ENCODE measurements around the gene WNT4.

The WNT4 gene

DNA sequence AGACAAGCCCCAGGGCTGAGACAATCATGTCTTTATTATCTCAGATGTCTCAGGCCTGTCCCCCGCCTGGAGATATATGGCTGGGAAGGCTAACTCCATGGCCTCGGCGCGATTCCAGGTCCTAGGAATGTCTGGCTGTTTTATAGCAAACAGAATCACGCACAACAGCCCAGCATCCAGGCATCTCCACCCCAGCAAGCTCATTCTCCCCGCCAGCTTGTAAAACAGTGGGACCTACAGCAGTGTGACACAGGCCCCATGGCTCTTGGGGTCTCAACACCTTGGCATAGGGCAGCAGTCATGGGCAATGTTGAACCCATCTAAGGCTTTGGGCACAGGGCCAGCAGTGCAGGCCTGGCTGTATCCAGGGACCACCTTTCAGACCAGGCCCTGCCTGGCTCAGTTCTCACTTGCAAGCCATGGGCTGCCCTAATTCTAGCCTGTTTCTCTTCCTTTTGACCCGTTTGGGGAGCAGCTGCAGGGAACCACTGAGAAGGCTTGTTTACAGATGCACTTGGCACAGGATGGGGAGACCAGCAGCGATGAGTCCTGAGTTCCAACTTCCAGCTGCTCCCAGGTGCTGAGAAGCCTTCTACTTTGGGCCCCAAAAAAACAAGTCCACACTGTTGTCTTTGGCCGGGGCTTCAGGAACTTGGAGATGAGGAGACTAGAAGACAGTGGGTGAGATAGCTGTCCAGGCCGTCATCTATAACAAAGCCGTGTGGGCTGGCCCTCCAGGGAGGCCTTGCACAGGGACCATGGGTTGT, 34.4 kb downstream of the WNT4 start:
- peak; percentile 21 for DNase-seq (ENCODE audit: low read depth)

DNA sequence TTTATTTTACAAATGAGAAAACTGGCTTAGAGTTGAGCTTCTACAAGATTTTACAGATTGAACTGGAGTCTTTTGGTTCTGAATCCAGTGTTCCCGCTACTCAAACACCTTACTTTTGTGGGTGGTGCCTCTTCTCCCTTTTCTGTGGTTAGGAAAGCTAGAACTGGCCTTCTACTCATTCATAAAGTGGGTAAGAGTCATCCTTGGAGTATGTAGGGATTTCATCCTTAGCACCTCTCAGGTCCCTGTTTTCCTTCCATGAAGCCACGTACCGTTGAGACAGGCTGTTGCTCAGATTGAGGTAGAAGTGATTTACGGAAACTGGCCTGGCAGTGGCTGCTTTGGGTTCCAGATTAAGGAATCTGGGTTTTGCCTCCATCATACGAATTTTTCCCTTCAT, 35.8 kb downstream of the WNT4 start:
- no peak for DNase-seq (ENCODE audit: low read depth)

DNA sequence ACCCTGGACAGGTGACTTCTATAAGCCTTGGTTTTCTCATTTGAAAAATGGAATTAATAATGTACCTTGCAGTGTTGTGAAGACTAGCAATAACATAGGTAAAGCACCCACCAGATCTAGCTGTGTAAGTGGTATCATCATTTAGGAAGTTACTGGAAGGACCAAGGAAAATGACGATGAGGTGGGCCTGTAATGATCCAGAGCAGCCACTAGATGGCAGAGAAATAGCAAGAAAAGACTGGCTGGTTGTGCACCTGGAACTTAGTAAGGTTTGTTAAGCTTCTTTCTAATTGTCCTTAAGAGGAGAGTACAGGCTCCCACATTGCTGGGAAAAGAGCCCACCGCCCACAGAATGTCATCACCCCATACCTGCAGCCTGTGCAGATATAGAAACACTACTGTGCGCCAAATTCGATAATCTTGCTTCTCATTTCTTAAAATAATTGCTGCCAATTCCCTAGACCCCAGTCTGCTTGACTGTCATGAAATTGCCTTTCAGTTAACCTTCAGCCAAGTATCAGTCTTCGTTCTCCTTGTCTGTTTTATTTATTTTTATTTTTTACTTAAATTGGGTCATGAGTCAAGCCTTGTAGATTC, 37.2 kb downstream of the WNT4 start:
- peak; percentile 15 for DNase-seq (ENCODE audit: low read depth)

DNA sequence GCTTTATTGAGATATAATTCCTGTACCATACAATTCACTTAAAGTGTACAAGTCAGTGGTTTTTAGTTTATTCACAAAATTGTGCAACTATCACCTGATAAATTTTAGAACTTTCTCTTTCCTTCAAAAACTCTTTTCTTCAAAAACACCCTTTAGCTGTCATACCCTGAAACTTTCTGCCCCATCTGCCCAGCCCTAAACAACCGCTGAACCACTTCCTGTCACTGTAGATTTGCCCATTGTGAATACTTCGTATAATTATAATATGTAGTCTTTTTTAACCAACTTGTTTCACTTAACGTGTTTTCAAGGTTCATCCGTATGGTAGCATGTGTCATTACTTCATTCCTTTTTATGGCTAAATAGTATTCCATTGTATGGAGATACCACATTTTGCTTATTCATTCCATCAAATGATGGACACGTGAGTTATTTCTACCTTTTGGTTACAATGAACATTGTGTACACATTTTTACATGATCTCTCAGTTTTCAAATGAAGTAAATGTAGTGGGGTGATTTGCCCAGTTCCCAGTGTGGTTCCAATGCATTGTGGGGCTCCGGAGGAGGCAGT, 37.9 kb downstream of the WNT4 start:
- DNase-seq (ENCODE audit: low read depth) = no peak

DNA sequence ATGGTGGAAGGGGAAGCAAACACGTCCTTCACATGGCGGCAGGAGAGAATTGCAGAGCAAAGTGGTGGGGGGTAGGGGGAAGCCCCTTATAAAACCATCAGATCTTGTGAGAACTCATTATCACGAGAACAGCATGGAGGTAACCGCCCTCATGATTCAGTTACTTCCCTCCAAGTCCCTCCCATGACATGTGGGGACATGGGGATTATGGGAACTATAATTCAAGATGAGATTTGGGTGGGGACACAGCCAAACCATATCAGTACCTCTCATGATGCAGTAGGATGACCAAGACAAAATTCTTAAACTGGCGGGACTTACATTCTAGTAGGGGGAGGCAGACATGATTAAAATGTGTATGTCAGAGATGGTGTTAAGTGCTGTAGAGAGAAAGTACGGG, 38.8 kb downstream of the WNT4 start:
- no peak for DNase-seq (ENCODE audit: low read depth)

DNA sequence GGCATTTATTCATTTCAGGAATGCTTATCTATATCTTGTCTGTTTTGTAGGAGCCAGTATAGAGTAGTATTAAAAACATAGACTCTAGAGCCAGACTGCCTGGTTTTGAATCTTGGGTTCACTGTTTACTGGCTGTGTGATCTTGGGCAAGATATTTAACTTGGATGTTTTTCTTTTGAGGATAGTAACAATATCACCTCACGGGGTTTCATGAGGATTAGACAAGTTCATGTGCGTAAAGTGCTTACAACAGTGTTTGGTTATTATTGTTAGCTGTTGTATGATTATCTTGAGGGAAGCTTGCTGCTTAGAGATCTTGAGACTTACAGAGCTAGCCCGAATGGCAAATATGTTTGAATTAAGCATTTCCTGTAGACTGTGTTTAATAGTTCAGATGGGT, 40.2 kb downstream of the WNT4 start:
- DNase-seq (ENCODE audit: low read depth) = no peak

DNA sequence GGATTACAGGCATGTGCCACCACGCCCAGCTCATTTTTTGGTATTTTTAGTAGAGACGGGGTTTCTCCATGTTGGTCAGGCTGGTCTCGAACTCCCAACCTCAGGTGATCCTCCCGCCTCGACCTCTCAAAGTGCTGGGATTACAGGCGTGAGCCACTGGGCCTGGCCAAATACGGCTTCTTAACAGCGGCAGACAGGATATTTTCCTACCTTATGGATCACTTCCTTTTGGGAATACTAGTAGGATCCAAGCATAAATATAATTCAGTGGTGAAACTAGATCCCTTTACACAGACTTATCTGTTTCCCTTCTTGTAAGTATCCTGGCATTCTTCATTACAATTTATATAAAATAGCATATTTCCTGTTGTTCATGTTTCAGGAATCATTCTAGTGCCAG, 40.9 kb downstream of the WNT4 start:
- DNase-seq (ENCODE audit: low read depth) = no peak

DNA sequence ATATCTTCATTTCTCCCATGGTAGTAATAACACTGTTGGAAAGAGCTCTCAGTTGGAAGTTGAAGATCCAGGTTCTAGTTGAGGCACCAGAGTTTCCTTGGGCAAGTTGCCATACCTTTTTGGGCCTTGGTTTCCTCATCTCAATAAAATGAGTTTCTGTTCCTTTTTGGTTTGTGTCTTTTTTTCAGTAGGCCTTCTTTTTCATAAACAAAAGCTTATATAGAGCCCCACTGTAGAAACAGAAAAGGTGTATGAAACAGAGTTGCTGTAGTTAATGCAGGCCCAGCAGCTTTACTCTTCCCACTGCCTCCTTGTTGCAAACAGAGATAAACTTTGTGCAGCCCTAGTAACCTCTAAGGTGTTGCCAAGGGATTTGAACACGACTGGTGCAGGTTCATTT, 41.7 kb downstream of the WNT4 start:
- no peak for DNase-seq (ENCODE audit: low read depth)

DNA sequence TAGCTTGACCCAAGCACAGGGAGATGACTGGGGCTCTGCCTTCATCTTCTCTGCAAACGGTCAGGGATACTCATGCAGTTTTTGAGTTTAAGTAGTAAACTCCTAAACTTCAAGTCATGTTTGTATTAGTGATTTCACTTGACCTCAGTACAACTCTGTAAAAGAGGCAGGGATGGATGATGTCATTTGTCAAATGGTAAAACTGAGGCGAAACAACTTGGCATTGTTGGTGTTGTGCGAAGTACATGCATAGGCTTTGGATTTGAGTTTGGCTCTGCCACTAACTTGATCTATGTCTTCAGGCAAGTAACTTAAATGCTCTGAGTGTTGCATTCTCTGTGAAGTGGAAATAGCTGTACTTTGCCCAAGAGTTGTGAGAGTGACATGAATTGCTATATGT, 42.7 kb downstream of the WNT4 start:
- DNase-seq (ENCODE audit: low read depth) = no peak

DNA sequence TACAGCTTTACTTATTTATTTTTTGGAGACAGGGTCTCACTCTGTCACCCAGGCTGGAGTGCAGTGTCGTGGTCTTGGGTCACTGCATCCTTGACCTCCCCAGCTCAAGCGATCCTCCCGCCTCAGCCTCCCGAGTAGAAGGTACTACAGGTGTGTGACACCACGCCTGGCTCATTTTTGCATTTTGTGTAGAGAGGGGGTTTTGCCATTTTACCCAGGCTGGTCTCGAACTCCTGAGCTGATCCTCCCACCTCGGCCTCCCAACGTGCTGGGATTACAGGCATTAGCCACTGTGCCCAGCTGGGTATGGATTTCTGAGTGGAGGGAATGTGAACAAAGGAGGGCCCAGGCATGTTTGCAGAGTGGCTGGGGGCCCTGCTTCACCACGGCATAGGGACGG, 44.1 kb downstream of the WNT4 start:
- DNase-seq (ENCODE audit: low read depth) = no peak

DNA sequence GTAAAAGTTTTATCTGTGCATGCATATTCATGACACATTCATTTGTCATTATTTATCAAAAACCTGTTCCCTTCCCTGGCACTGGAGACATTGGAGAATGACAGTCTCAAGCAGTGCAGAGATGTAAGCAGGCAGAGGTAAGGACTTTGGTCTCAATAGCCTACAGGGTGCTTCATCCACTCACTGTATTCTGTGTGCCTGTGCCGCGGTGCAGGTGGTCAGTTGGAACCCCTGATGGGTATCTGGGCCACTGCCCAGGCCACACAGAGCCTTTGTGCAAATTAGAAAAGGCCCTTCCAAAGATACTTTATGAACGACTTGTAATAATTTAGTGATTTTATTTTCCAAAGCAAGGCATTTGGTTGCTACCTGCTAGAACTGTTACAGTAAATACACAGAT, 46.4 kb downstream of the WNT4 start:
- no peak for DNase-seq (ENCODE audit: low read depth)

DNA sequence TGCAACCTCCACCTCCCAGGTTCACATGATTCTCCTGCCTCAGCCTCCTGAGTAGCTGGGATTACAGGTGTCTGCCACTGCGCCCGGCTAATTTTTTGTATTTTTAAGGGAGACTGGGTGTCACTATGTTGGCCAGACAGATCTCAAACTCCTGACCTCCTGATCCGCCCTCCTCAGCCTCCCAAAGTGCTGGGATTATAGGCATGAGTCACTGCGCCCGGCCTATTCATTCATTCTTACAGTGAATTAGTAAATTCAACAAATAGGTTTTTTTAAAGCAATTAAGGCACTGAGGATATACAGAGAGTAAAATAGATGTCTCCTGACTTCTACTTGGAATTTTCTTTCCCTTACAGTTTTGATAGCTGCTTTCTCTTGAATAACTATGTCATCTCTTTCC, 46.9 kb downstream of the WNT4 start:
- no peak for DNase-seq (ENCODE audit: low read depth)

DNA sequence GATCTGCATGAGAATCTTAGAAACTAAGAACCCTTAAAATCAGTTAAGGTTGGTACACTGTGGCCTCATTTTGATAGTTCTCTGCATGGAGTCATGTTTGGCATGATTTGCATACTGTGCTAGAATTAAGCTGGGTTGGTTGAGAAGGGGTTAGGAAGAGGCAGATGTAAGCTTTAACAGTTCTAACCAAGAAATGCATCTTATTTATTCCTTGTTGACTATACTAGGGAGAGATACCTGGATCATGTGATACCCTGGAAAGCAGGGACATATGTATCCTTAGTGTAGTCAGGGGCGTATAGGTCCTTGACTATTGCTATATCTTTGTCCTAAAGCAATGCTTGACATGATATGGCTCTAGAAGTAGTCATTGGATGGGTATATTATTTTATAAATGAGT, 49.4 kb downstream of the WNT4 start:
- DNase-seq (ENCODE audit: low read depth) = no peak

DNA sequence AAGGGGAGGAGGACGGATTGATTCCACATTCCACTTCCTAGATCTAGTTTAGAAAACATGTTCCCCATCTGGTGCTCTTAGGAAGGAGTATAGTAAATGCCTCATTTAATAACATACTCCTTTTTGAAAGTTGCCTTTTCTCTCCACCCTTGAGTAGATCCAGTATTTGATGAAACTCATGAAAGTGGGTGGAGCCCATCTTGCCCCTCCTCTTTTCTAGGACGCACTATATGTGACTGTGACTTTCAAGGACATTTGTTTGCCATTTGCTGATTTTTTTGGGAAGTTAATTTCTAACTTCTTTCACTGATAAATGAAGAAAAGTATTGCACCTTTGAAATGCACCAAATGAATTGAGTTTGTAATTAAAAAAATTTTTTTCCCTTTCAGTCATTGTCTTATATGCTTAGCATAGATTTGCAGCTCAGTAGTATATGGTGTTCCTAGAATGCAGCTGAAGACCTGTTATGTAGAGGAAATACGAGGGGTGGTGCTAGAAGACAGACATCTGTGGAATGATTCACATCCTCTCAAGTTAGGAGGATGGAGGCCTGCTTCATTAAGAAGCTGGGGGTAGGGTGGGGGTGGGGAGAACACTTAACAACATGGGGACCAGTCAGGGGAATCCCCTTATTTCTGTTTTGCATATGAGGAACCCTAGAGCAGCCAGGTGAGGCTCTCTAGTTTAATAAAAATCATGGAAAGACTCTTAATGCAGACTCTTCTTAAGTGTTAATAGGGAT, 50.7 kb downstream of the WNT4 start:
- DNase-seq (ENCODE audit: low read depth) = peak; percentile 9

DNA sequence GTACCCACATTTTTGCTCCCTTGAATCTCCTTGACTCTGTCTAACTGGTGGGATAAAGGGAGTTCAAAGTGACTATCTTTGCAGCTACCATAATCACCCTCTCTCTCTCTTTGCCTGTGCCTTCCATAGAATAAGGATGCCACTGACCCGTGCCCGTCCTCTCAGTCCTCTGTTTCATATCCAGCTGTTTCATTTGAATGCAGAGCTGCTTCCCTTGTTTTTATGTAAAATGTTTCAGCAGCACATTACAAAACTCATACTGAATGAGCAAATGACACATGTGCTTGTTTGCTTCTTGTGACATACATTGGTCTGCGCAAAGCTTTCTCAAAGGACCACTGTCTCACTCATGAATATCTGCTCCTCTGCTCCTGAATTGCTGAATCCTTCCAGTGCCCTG, 52.0 kb downstream of the WNT4 start:
- DNase-seq (ENCODE audit: low read depth) = no peak

DNA sequence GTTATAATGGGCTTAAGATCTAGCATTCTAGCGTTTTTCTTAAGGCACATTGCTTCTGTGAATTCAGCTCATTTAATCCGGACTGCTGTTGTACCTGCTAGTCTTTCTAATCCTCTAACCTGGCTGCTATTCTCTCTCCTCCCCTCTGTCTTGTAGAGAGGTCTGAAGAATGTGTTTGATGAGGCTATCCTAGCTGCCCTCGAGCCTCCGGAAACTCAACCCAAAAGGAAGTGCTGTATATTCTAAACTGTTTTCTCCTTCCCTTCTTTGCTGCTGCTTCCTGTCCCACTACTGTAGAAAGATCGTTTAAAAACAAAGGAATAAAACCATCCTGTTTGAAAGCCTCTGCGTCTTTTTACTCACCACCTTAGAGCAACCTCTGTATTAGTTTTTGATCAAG, 53.1 kb downstream of the WNT4 start:
- DNase-seq (ENCODE audit: low read depth) = no peak

DNA sequence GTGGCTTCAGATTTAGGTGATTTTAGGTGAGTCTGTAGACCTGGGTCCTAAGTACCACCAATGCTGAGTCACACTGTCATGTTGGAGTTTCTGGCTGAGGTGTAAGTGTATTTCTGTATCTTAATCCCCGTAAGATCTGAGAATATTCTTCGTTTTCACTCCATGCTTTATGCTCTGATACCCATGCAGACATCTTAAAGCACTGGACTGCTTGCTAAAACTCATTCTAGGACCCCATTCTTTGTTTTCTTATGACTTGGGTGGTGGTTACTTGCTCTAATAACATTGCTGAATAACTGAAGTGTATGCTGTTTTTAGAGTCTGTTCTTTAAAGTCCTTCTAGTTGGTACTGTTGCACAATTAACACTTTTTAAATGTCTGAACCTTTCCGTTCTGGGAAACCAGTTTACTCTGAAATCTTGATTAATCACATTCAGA, 53.7 kb downstream of the WNT4 start:
- DNase-seq (ENCODE audit: low read depth) = no peak

DNA sequence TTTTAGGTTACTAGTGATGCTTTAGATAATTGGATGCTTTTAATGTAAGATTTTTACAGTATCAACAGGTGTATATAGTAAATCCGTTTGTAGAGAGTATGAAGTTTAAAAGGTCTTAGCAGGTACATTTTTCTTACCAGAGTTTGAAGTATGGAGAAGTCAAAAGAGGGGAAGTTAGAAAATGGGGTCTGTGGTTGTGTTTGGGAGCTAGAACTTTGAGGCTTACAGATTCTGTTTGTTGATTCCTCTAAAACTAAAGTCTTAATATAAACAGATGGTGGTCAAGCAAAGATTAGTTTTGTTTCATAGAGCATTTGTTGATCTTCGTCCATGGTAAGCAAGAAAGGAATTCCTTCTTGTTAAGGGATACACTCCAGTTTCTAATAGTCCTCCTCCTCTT, 54.6 kb downstream of the WNT4 start:
- no peak for DNase-seq (ENCODE audit: low read depth)

DNA sequence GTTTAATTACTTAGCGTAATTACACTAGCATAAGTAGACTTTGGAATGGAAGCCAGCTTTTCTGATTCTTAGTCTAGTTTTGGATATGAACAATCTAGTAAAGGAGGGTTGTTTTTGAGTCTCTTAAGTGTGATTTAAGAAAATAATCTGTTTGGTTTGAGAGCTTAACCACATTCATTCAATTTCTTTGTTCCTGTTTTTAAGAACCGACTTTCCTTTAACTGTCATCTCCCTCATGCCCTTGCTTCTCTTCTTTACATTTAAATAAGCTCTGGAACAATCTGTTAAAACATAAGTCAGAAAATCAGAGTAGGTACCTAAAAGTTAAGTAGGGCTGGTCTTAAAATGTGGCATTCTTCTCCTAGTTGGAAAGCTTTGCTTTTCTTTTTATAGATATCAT, 62.7 kb downstream of the WNT4 start:
- no peak for DNase-seq (ENCODE audit: low read depth)

DNA sequence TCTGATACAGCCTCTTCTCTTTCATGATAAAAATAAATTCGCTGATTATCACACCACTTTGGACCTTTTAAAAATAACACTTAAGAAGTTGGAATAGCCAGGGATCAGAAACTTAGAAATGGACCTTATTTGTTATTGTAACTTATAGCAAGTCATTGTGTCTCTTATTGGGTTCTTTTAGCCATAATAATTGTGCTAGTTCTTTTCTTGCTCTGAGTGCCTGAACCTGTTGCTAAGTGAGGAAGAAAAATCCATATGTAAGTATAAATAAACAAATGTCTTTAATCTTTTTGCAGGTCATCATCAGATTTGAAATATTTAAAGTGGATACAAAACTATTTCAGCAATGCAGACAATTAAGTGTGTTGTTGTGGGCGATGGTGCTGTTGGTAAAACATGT, 64.8 kb downstream of the WNT4 start:
- no peak for DNase-seq (ENCODE audit: low read depth)

DNA sequence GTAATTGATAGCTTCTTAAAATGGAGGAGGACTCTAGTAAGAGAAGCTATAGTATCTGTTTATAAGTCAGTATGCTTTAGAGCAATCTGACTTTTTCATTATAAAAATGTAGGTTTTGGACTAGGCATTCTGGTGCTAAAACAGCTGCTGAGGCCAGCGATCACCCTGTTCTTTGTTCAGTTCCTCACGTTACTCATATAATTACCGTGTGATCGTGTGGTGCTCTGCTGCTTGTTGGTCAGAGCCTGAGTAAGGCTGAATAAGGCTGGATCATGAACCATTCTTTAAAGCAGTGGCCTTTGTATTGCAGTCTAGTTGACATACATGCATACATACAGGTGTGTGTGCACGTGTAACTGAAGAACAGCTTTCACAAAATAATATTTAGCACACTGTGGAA, 65.2 kb downstream of the WNT4 start:
- DNase-seq (ENCODE audit: low read depth) = no peak

DNA sequence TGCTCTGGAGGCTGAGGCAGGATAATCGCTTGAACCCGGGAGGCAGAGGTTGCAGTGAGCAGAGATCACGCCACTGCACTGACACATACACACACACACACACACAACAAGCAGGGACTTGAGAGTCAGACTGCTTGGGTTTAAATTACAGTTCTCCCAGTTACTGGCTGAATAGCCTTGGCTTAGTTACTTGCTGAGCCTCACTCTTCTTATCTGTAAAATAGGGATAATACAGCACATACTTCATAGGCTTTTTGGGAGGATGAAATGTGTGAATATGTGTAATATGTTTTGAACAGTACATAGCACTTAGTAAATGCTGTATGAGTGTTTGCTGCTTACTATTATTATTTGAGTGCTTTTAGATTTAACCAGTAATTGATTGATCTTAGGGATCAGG, 66.6 kb downstream of the WNT4 start:
- no peak for DNase-seq (ENCODE audit: low read depth)

DNA sequence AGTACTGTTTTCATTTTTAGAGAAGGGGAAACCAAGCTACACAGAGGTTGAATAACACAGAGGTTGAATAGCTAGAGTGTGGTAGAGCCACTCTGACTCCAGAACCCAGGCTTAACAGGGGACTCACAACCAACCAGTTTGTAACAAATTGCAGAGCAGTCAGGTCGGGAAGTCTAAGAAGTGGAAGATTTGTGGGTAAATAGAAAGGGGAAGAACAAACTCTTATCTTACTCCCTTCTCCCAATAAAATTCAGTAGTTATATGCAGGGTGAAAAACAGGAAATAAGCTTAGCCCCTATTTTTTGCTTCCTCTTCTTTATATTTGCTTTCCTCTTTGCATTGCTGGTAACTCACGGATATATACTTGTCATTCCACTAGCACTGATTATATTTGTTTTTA, 67.2 kb downstream of the WNT4 start:
- no peak for DNase-seq (ENCODE audit: low read depth)

All from GM04504 (cell line).